BE2C (cell line): ENCODE results near the gene ZNF668.

ENCODE experiments used
- DNase-seq: peaks from one replicate; pipeline ENCODE4 v3.0.0-alpha.2; 2020
- H3K27me3 ChIP-seq: fragments of 250-450 bp; sonication (Bioruptor Pico); 2 replicates; pipeline ENCODE4 v1.5.1; 2020; ENCODE audit warnings: mild to moderate bottlenecking
- H3K36me3 ChIP-seq: fragments of 250-450 bp; sonication (Bioruptor Pico); 2 replicates; pipeline ENCODE4 v1.5.1; 2020; ENCODE audit warnings: mild to moderate bottlenecking
- H3K4me1 ChIP-seq: fragments of 250-450 bp; sonication (Bioruptor Pico); 2 replicates; pipeline ENCODE4 v1.5.1; 2020
- H3K4me3 ChIP-seq: 2 replicates; pipeline ENCODE4 v1.5.1; 2011; ENCODE audit warnings: low read depth, low read length
- H3K9me3 ChIP-seq: fragments of 250-450 bp; sonication (Bioruptor Pico); 2 replicates; pipeline ENCODE4 v1.5.1; 2020
- CTCF ChIP-seq: IDR thresholded peaks from 2 replicates; pipeline ENCODE4 v1.5.1; 2012; ENCODE audit warnings: mild to moderate bottlenecking, low read depth, low read length

ZNF668 gene

GRCh38 chr16:31036691-31037090 lies 37.3 kb downstream of the ZNF668 start:
- TF ChIP-seq CTCF = no peak
- DNase-seq = no peak
- H3K4me3 ChIP-seq = no peak overlapping the region

GRCh38 chr16:31033709-31034492 lies 40.1 kb downstream of the ZNF668 start:
- H3K36me3 ChIP-seq = no peaks in the 10 kb centered on the region
- no peaks in the 10 kb centered on the region for H3K27me3 ChIP-seq
- H3K9me3 ChIP-seq = no peaks in the 10 kb centered on the region
- H3K4me1 ChIP-seq = no peaks in the 10 kb centered on the region
- no peak for TF ChIP-seq CTCF
- peak overlapping the region; percentile 97 for H3K4me3 ChIP-seq
- DNase-seq = peak; percentile 90

More at GRCh38 chr16:31036691-31037090, 37.3 kb downstream of the ZNF668 start:
- Histone ChIP-seq H3K27me3 (no peaks in the 10 kb centered on the region), H3K9me3 (no peaks in the 10 kb centered on the region), H3K4me1 (no peaks in the 10 kb centered on the region), H3K36me3 (no peaks in the 10 kb centered on the region)

- no peaks in the 10 kb centered on the region for H3K27me3 ChIP-seq
- TF ChIP-seq CTCF = no peak
- peak; percentile 96 for DNase-seq
- no peaks in the 10 kb centered on the region for H3K4me1 ChIP-seq
- H3K36me3 ChIP-seq = no peaks in the 10 kb centered on the region
- peak within 1 kb of the TSS; percentile 97 for H3K4me3 ChIP-seq
- no peaks in the 10 kb centered on the region for H3K9me3 ChIP-seq
These were observed 41.0 kb downstream of the ZNF668 start, which contains the start of gene STX4 for GRCh38 chr16:31032736-31033708. STX4 (plus strand) TSS chr16:31033558; CDS start chr16:31033806, 248 bp downstream.

GRCh38 chr16:31031276-31031675 lies 42.8 kb downstream of the ZNF668 start:
- no peaks in the 10 kb centered on the region for H3K9me3 ChIP-seq
- H3K36me3 ChIP-seq = no peaks in the 10 kb centered on the region
- no peak for TF ChIP-seq CTCF
- DNase-seq = no peak
- no peak overlapping the region for H3K4me3 ChIP-seq
- H3K4me1 ChIP-seq = no peaks in the 10 kb centered on the region
- H3K27me3 ChIP-seq = no peaks in the 10 kb centered on the region

GRCh38 chr16:31029272-31029671 lies 44.8 kb downstream of the ZNF668 start:
- H3K36me3 ChIP-seq = no peaks in the 10 kb centered on the region
- TF ChIP-seq CTCF = no peak

GRCh38 chr16:31025339-31025738 lies 48.7 kb downstream of the ZNF668 start:
- Histone ChIP-seq H3K9me3 (no peaks in the 10 kb centered on the region), H3K36me3 (no peaks in the 10 kb centered on the region), H3K4me3 (no peak overlapping the region), H3K4me1 (no peaks in the 10 kb centered on the region), H3K27me3 (no peaks in the 10 kb centered on the region)
- DNase-seq = no peak
- TF ChIP-seq CTCF = no peak

More at GRCh38 chr16:31029272-31029671, 44.8 kb downstream of the ZNF668 start:
- Histone ChIP-seq H3K4me3 (no peak overlapping the region), H3K4me1 (no peaks in the 10 kb centered on the region), H3K27me3 (no peaks in the 10 kb centered on the region), H3K9me3 (no peaks in the 10 kb centered on the region)
- DNase-seq = no peak
